GM19193 (cell line): Measurements from ENCODE around the gene EPHA10.
A peak's percentile ranks its signal among the peaks of the same experiment; 100 is the strongest.

Experiments used
- POLR2A ChIP-seq: IDR thresholded peaks from 4 replicates; pipeline ENCODE4 v1.6.1; 2011; ENCODE audit not compliant: insufficient read depth, insufficient read length; ENCODE audit errors: extremely low read depth

Gene EPHA10

DNA sequence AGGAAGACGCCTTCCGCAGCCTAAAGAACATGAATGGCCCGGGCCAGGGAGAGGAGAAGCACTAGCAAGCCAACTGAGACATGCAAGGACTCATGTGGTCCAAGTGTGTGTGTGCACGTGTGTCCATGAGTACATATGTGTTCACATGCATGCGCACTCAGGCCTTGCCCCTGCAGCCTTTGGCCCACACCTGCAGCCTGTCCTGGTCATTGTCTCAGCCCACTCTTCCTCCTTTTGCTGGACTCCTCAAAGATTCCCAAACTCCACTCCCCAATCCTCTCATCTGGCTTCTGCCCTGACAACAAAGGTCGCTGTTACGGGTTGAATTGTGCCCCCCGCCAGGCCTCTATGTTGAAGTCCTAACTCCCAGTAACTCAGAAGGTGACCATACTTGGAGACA is 50.7 kb downstream of the EPHA10 start:
- no peak for TF ChIP-seq POLR2A

DNA sequence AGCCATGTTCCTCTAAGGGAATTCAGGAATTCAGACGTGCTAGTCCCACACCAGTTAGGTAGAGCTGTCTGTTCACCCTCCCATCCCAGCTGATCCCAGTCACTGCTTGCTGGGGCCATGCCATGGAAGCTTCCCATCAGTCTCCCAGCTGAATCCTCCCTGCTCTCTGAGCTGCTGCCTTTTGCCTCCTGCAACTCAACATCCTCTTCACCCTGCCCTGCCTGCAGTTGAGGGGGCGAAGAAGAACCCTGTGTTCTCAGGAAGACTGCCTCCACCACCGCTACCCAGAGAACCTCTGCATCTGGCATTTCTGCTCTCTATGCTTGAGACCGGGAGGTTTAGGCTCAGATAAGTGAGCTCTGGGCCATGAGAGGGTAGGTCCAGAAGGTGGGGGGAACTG is 56.4 kb downstream of the EPHA10 start:
- TF ChIP-seq POLR2A: no peak

DNA sequence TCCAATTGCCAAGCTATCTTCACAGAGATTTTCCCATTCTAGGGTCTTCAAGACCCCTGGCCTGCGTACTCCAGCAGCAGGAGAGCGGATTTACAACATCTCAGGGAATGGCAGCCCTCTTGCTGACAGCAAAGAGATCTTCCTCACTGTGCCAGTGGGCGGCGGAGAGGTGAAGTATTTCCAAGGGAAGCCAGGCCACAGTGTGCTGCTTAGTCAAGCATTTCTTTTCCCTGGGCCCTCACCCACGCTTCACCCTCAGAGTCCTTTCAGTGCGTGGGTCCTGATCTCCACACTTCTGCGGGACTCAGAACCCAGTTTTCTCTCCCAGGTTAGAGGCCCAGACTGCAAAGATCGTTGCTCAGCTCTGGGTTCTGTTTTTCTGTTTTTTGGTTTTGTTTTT is 59.5 kb downstream of the EPHA10 start:
- no peak for TF ChIP-seq POLR2A

DNA sequence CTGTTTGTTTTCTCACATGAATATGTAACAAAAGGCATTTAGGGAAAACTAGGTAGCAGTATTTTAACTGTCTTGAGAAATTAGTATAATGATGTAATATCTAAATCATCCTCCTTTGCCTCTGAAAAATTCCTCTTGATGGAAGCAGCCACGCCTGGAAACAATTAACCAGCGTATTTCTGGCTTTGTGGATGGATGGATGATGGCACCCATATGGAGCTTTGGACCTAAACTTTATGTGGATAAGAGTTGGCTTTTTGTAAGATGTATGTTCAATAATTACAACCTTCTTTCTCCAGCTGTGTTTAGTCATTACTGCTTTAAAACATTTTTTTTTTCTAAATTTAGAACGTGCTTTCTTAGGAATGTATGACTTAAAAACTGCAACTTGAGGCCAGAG is 60.0 kb downstream of the EPHA10 start:
- TF ChIP-seq POLR2A: no peak

DNA sequence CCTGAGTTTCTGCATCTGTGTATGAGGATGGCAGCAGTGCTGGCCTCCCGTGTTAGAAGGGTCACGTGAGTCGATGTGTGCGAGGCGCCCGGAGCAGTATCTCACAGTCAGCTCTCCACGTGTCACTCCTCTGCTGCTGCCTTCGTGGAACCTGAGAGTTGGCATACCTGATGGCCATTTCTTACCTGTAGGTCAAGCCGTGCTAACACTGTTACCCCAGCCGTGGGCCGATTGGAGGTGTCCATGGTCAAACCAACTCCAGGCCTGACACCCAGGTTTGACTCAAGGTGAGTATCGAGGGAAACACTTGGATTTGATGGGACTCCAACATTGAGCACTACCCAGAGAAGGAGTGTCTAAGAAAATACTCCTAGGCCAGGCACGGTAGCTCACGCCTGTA is 61.9 kb downstream of the EPHA10 start:
- TF ChIP-seq POLR2A: no peak

DNA sequence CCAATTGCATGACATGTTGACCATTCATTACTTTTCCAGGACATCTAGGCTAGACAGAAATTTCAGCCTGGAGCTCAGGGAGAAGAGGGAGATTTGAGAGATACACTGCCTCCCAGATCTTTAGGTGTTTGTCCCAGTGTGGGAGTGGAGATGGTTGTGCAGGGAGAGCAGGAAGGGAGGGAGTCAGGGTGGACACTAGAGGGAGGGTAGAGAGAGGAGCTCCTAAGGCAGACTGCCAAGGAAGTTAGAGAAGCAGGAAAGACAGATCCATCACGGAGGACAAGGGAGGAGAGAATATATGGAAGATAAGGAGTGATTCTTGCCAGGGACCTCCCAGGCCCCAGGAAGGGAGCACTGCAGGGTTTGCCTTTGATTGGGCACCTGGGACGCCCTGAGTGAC is 63.9 kb downstream of the EPHA10 start:
- no peak for TF ChIP-seq POLR2A

DNA sequence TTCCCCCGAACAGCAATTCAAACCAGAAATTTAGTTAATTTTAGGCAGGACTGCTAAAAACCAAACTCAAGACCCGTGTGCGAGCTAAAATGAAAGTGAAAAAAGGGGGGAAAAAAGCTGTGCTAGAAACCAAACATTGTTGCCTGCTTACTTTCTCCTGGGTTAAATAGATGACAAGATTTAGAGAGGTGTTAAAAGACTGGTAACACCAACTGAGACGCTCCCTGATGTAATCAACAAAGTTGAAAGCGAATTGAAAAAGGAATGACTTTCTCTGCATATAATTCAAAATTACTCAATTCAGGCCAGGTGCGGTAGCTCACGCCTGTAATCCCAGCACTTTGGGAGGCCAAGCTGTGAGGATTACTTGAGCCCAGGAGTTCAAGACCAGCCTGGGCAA is 65.8 kb downstream of the EPHA10 start:
- no peak for TF ChIP-seq POLR2A

DNA sequence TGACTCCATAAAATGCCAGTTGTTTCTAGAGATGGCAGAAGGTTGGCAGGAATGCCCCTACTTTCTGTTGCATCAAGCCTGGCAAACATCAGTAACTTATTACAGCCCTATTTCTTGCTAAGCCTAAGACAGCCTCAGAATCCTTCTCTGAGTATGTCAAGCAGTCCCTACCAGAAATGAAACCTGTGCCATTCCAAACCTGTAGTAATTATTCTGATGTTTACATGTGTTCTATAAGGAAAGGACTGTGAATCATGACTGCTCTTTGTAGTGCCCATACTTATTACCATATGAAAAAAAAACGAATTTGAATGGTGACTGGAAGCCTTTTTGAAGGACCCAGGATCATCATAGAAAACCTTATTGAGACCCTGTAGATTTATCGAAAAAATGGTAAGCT is 67.2 kb downstream of the EPHA10 start:
- no peak for TF ChIP-seq POLR2A

DNA sequence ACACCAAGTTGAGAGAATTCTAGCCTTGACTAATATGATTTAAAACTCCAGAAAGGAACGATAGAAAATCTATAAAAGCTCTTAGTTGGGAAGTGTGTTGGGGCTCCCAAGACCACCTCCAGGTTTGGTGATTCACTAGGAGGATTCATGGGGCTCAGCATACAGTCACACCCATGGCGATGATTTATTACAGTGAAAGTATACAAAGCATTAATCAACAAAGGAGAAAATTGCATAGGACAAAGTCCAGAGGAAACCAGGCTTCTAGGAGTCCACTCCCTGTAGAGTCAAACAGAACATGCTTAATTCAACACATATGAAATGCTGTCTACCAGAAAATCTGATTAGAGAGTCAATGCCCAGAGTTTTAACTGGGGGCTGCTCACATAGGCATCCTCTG is 67.8 kb downstream of the EPHA10 start:
- no peak for TF ChIP-seq POLR2A

DNA sequence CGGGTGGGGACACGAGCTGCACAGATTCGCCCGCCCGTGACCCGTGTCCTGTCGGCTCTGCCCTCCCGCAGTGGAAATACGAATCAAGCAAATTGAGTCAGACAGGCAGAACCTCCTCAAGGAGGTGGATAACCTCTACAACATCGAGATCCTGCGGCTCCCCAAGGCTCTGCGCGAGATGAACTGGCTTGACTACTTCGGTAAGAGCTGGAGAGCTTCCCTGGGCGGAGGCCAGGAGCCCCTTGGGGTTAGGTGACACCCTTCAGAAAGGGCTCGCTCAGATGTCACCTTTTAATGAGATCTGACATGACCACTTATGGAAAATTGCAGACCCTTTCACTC is 72.1 kb downstream of the EPHA10 start:
- TF ChIP-seq POLR2A: no peak

DNA sequence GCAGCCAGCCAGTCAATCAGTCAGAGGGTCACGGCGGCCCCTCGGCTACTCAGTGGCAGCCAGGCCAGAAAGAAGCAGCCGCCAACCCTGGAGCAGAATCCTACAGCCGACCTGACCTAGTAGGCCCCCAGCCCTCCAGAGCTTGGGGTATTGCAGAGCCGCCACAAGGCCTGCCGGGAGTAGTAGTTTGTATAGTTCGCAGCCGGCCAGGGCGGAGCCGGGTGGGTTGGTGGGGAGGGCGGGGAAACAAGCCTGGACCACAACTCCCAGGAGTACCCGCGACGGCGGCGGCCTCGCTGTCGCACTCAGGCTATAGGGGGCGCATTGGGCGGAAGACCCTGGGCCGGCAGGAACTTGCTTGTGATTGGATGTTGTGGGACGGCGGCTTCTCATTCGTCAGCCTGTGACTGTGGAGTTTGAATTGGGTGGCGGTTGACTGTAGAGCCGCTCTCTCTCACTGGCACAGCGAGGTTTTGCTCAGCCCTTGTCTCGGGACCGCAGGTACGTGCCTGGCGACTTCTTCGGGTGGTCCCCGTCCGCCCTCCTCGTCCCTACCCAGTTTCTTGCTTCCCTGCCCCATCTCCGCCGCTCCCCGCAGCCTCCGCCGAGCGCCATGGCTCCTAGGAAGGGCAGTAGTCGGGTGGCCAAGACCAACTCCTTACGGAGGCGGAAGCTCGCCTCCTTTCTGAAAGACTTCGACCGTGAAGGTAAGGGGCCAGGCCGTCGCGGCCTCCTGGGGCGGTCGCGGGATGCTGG is 72.7 kb downstream of the EPHA10 start, which contains the start of gene CDCA8:
CDCA8 (plus strand) TSS at position 439 of the 756 bp plus-strand sequence; CDS start at position 614, 175 bp downstream.
- TF ChIP-seq POLR2A: peak; percentile 80

DNA sequence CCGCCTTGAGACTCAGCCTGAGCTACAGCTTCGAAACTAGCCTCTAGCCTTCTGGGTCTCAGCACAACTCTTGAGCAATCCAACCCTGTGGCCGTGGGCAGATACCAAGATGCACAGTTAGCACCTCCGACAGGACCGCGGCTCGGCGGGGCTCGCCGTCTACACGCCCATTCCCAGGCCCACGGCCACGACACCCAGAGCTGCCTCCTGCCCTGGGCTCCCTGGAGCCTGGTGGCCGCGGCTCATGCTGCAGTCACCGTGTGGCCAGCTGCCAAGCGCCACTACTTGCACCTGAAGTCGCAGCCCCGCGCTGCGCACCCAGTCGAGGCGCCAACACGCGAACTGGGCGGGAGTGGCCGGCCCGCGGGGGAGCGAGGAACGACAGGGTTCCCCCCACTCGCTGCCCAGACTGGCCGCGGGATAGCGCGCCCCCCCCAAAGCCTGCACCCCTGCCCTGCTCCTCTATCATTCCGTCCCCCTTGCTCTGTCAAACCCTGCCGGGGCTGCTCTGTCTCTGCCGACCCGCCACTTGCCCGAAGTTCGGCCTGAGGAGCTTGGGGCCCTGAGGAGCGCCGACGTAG is 73.3 kb downstream of the EPHA10 start:
- no peak for TF ChIP-seq POLR2A

DNA sequence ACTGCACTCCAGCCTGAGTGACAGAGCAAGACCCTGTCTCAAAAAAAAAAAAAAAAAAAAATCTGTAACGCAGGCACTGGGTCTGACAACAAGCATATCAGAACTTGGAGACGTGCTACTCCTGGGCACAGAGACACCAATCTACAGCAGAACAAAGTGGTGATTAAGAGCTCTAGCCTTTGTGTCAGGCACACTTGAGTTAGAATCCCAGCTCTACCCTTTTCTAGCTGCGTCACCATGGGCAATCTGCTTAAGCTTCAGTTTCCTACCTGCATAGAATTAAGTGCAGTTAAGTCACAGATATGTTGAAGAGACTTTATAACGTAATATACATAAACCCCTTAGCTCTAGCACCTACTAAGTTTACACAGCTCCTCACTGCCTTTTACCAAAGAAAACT is 76.0 kb downstream of the EPHA10 start:
- no peak for TF ChIP-seq POLR2A

DNA sequence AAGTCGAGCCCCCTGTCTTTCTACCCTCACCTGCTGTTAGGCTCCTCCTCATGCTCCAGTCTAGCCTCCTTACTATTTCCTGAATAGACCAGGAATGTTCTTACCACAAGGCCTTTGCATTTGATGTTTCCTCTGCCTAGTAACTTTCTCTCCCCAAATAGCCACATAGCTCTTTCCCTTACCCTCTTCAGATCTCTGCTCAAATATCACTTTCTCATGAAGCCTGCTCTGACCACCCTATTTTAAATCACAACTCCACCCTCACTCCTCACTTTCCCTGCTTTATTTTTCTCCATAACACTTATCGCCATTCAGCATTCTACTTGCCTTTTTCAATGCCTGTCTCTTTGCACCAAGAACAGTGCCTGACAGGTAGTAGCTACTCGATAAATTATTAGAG is 79.2 kb downstream of the EPHA10 start:
- no peak for TF ChIP-seq POLR2A

DNA sequence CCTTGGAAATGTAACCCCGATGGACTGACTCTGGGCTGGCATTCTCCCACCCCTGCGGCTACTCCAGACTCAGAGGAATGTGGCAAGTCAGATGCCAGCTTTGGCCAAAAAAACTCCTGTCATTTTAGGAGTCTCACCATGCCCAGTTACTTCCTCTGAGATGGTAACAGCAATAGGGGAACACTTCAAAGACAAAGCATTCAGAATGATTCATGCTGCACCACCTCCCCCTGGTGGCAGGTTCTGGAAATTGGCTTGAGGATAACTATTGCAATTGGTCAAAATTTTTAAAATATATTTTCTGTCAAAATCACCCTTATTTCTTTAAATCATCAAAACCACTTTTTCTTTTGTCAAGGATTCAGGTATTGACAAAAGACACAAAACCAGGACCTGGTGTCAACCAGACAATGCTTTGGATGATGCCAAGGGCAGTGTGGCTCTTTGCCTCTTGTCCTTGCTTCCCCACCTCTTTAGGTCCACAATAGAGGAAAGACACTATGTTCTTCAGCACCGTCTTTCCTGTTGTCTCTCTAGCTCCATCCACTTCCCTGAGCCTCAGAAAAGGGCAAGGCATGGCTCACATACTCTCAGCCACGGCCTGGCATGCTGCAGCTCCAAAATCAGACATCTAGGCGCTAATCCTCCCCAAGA is 82.5 kb downstream of the EPHA10 start:
- TF ChIP-seq POLR2A: no peak

DNA sequence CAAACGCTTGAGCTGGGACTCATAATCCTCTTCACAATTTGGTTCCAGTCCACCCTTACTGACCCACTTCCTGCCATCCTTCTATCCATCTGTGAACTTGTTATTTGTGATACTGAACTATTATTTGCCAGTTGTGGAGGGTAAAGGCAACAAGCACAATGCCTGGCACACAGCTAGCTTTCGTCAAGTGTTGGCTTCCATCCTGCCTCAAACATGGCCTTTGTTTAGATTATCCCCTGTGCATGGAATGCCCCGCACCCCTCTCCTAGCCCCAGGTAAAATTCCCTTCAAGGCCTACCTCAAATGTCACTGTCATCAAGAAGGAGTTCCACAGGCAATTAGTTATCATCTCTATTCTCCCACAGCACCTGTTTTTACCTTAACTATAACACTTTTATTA is 84.0 kb downstream of the EPHA10 start:
- no peak for TF ChIP-seq POLR2A
